Mesenchymal stem cell (in vitro differentiated cells and primary cell): ENCODE results near the gene SCP2D1.

Source experiments
- DNase-seq: peaks from one replicate; pipeline ENCODE4 v3.0.0-alpha.2; 2013
- H2AFZ ChIP-seq: one replicate; pipeline ENCODE4 v1.6.1; 2013; ENCODE audit warnings: low read depth, mild to moderate bottlenecking, control low read depth, inconsistent platforms, low read length, moderate library complexity
- H2AK5ac ChIP-seq: 2 replicates; pipeline ENCODE4 v1.6.1; 2013; ENCODE audit warnings: low read length, moderate library complexity, mild to moderate bottlenecking, inconsistent platforms; ENCODE audit not compliant: severe bottlenecking
- H2BK120ac ChIP-seq: one replicate; pipeline ENCODE4 v1.6.1; 2013; ENCODE audit warnings: low read depth, mild to moderate bottlenecking, inconsistent platforms, low read length, moderate library complexity
- H2BK12ac ChIP-seq, 2 experiments: one replicate each; pipeline ENCODE4 v1.6.1; 2013; ENCODE audit warnings: inconsistent platforms in 2 of 2, low read length in 2 of 2, mild to moderate bottlenecking in 2 of 2, moderate library complexity in 2 of 2, control low read depth in 1 of 2
- H2BK15ac ChIP-seq: one replicate; pipeline ENCODE4 v1.6.1; 2013; ENCODE audit warnings: mild to moderate bottlenecking, low read depth, inconsistent platforms; ENCODE audit not compliant: poor library complexity, severe bottlenecking
- H2BK5ac ChIP-seq: 2 replicates; pipeline ENCODE4 v1.6.1; 2013; ENCODE audit warnings: low read depth, mild to moderate bottlenecking, low read length, control low read depth, inconsistent platforms; ENCODE audit not compliant: poor library complexity, severe bottlenecking
- H3K14ac ChIP-seq, 2 experiments: one replicate each; pipeline ENCODE4 v1.6.1; 2013; ENCODE audit warnings: inconsistent platforms in 2 of 2, low read length in 2 of 2, control low read depth in 1 of 2, mild to moderate bottlenecking in 1 of 2, moderate library complexity in 1 of 2
- H3K18ac ChIP-seq, 2 experiments: one replicate each; pipeline ENCODE4 v1.6.1; 2013; ENCODE audit warnings: inconsistent platforms in 2 of 2, low read length in 2 of 2, control low read depth in 1 of 2, low read depth in 1 of 2, mild to moderate bottlenecking in 1 of 2
- H3K23ac ChIP-seq, 2 experiments: one replicate each; pipeline ENCODE4 v1.6.1; 2013; ENCODE audit warnings: inconsistent platforms in 2 of 2, low read length in 2 of 2, mild to moderate bottlenecking in 2 of 2, moderate library complexity in 2 of 2, control low read depth in 1 of 2
- H3K27ac ChIP-seq: 2 replicates; pipeline ENCODE4 v1.5.1; 2013; ENCODE audit warnings: mild to moderate bottlenecking, moderate library complexity, low read length, control low read depth, inconsistent platforms; ENCODE audit not compliant: poor library complexity, severe bottlenecking
- H3K27me3 ChIP-seq, 2 experiments: 2 replicates each; pipeline versions ENCODE4 v1.6.1 to v1.7.0; 2013; ENCODE audit warnings: low read length in 2 of 2, mild to moderate bottlenecking in 2 of 2, moderate library complexity in 2 of 2, control low read depth in 1 of 2, inconsistent platforms in 1 of 2; ENCODE audit not compliant: control insufficient read depth in 1 of 2, insufficient read depth in 1 of 2
- H3K36me3 ChIP-seq, 2 experiments: 2 replicates each; pipeline versions ENCODE4 v1.6.1 to v1.7.0; 2013; ENCODE audit warnings: low read length in 2 of 2, control low read depth in 1 of 2, inconsistent platforms in 1 of 2, low read depth in 1 of 2, mild to moderate bottlenecking in 1 of 2; ENCODE audit not compliant: insufficient read depth in 2 of 2, control insufficient read depth in 1 of 2
- H3K4ac ChIP-seq, 2 experiments: one replicate each; pipeline ENCODE4 v1.6.1; 2013; ENCODE audit warnings: inconsistent platforms in 2 of 2, low read length in 2 of 2, mild to moderate bottlenecking in 2 of 2, moderate library complexity in 2 of 2, control low read depth in 1 of 2, low read depth in 1 of 2
- H3K4me1 ChIP-seq: 2 replicates; pipeline ENCODE4 v1.6.1; 2013; ENCODE audit warnings: low read depth, low read length, control low read depth; ENCODE audit not compliant: control insufficient read depth, insufficient read depth
- H3K4me2 ChIP-seq: 2 replicates; pipeline ENCODE4 v1.6.1; 2013; ENCODE audit warnings: low read length, mild to moderate bottlenecking, inconsistent platforms; ENCODE audit not compliant: poor library complexity, severe bottlenecking
- H3K4me3 ChIP-seq, 2 experiments: 2 replicates each; pipeline versions ENCODE4 v1.5.1 to v1.7.0; 2013; ENCODE audit warnings: low read length in 2 of 2, mild to moderate bottlenecking in 2 of 2, control low read depth in 1 of 2, low read depth in 1 of 2; ENCODE audit not compliant: insufficient read depth in 1 of 2
- H3K79me1 ChIP-seq: replicated peaks from 2 replicates; pipeline ENCODE4 v1.6.1; 2013; ENCODE audit warnings: mild to moderate bottlenecking, control low read depth, low read length, inconsistent platforms; ENCODE audit not compliant: poor library complexity, severe bottlenecking
- H3K9ac ChIP-seq: 2 replicates; pipeline ENCODE4 v1.7.0; 2013; ENCODE audit warnings: mild to moderate bottlenecking, low read length, moderate library complexity
- H3K9me3 ChIP-seq: 2 replicates; pipeline ENCODE4 v1.7.0; 2013; ENCODE audit warnings: mild to moderate bottlenecking, low read length; ENCODE audit not compliant: control insufficient read depth
- H4K8ac ChIP-seq: one replicate; pipeline ENCODE4 v1.6.1; 2013; ENCODE audit warnings: inconsistent platforms, mild to moderate bottlenecking, low read length, moderate library complexity
- H4K91ac ChIP-seq: one replicate; pipeline ENCODE4 v1.6.1; 2013; ENCODE audit warnings: mild to moderate bottlenecking, low read length, inconsistent platforms
- WGBS: methylation state at CpG from one replicate; pipeline ENCODE4 v1.1.7; 2013; ENCODE audit warnings: mixed read lengths; 5-methylcytosine and 5-hydroxymethylcytosine counted together

Gene SCP2D1

GRCh38 chr20:18831830-18832499 lies 18.4 kb downstream of the SCP2D1 start:
- Histone ChIP-seq H3K27ac (no peak overlapping the region), H3K18ac (peak overlapping the region in 1 of 2 experiments; percentile 55), H3K14ac (no peak overlapping the region), H2BK120ac (no peak overlapping the region), H3K79me1 (no peaks in the 10 kb centered on the region), H3K4ac (peak overlapping the region in 1 of 2 experiments; percentile 52), H2AFZ (no peak overlapping the region), H3K4me2 (no peak overlapping the region), H2BK12ac (peak overlapping the region in 1 of 2 experiments; percentile 23), H3K27me3 (no peaks in the 10 kb centered on the region), H3K23ac (no peak overlapping the region), H2BK15ac (no peak overlapping the region), H3K9ac (no peak overlapping the region), H4K8ac (no peak overlapping the region), H3K9me3 (no peaks in the 10 kb centered on the region), H4K91ac (no peak overlapping the region), H3K36me3 (no peaks in the 10 kb centered on the region), H2BK5ac (no peak overlapping the region), H3K4me1 (peaks cover 1% of the 10 kb centered on the region), H3K4me3 (no peak overlapping the region), H2AK5ac (no peak overlapping the region)
- DNase-seq: peak; percentile 76
- 49% methylated on average over 4 of the region's 5 CpGs for WGBS

- H2AK5ac ChIP-seq: no peak overlapping the region
- no peak overlapping the region for H2BK15ac ChIP-seq
- no peaks in the 10 kb centered on the region for H3K27me3 ChIP-seq
- H3K79me1 ChIP-seq: no peaks in the 10 kb centered on the region
- no peak overlapping the region for H2BK120ac ChIP-seq
- H4K91ac ChIP-seq: no peak overlapping the region
- DNase-seq: peak; percentile 13
- no peak overlapping the region for H2BK12ac ChIP-seq
- H3K36me3 ChIP-seq: no peaks in the 10 kb centered on the region
- 63% methylated on average over 3 of the region's 4 CpGs for WGBS
- no peak overlapping the region for H2AFZ ChIP-seq
- no peak overlapping the region for H3K4ac ChIP-seq
- H3K27ac ChIP-seq: no peak overlapping the region
- H3K9ac ChIP-seq: no peak overlapping the region
- H3K14ac ChIP-seq: peak overlapping the region in 1 of 2 experiments; percentile 6
- H3K4me3 ChIP-seq: no peak overlapping the region
- H3K23ac ChIP-seq: no peak overlapping the region
- no peaks in the 10 kb centered on the region for H3K9me3 ChIP-seq
- H3K18ac ChIP-seq: peak overlapping the region; percentile 30 to 59
- H3K4me2 ChIP-seq: no peak overlapping the region
- H2BK5ac ChIP-seq: no peak overlapping the region
- H4K8ac ChIP-seq: no peak overlapping the region
- peaks cover 1% of the 10 kb centered on the region for H3K4me1 ChIP-seq
Observed at GRCh38 chr20:18832546-18833200, 19.1 kb downstream of the SCP2D1 start.

GRCh38 chr20:18835466-18836256 lies 22.1 kb downstream of the SCP2D1 start:
- Histone ChIP-seq H3K9me3 (peaks cover 8% of the 10 kb centered on the region), H3K27ac (no peak overlapping the region), H2BK120ac (no peak overlapping the region), H2AK5ac (no peak overlapping the region), H3K14ac (no peak overlapping the region), H3K4ac (no peak overlapping the region), H3K4me2 (no peak overlapping the region), H4K91ac (no peak overlapping the region), H2AFZ (no peak overlapping the region), H3K27me3 (no peaks in the 10 kb centered on the region), H4K8ac (no peak overlapping the region), H3K9ac (no peak overlapping the region), H2BK15ac (no peak overlapping the region), H3K18ac (no peak overlapping the region), H3K4me1 (peaks cover 1% of the 10 kb centered on the region), H2BK5ac (no peak overlapping the region), H3K36me3 (no peaks in the 10 kb centered on the region), H3K4me3 (no peak overlapping the region), H3K79me1 (no peaks in the 10 kb centered on the region), H2BK12ac (no peak overlapping the region), H3K23ac (no peak overlapping the region)
- no peak for DNase-seq
- WGBS: 95% methylated on average over 3 of the region's 3 CpGs

GRCh38 chr20:18837718-18838117 lies 24.1 kb downstream of the SCP2D1 start:
- H3K23ac ChIP-seq: no peak overlapping the region
- no peak overlapping the region for H2BK120ac ChIP-seq
- no peaks in the 10 kb centered on the region for H3K79me1 ChIP-seq
- no peak overlapping the region for H2AK5ac ChIP-seq
- no peak overlapping the region for H2BK5ac ChIP-seq
- no peak overlapping the region for H4K91ac ChIP-seq
- H3K14ac ChIP-seq: no peak overlapping the region
- no peak for DNase-seq
- H3K27ac ChIP-seq: no peak overlapping the region
- no peak overlapping the region for H3K18ac ChIP-seq
- H3K9ac ChIP-seq: no peak overlapping the region
- 90% methylated on average over 3 of the region's 3 CpGs for WGBS
- H3K27me3 ChIP-seq: no peaks in the 10 kb centered on the region
- H3K9me3 ChIP-seq: peaks cover 8% of the 10 kb centered on the region
- H3K36me3 ChIP-seq: no peaks in the 10 kb centered on the region
- H4K8ac ChIP-seq: no peak overlapping the region
- no peak overlapping the region for H2BK12ac ChIP-seq
- H3K4me3 ChIP-seq: no peak overlapping the region
- no peak overlapping the region for H3K4ac ChIP-seq
- H3K4me2 ChIP-seq: no peak overlapping the region
- no peak overlapping the region for H2AFZ ChIP-seq
- H3K4me1 ChIP-seq: no peaks in the 10 kb centered on the region
- H2BK15ac ChIP-seq: no peak overlapping the region
